GM12801 (cell line): ENCODE measurements around the gene SPATA2L.

Experiments
- CTCF ChIP-seq: IDR thresholded peaks from one replicate; pipeline ENCODE4 v1.5.1; 2011; ENCODE audit warnings: control low read depth; ENCODE audit not compliant: insufficient read length; ENCODE audit errors: extremely low read depth

Gene SPATA2L

DNA sequence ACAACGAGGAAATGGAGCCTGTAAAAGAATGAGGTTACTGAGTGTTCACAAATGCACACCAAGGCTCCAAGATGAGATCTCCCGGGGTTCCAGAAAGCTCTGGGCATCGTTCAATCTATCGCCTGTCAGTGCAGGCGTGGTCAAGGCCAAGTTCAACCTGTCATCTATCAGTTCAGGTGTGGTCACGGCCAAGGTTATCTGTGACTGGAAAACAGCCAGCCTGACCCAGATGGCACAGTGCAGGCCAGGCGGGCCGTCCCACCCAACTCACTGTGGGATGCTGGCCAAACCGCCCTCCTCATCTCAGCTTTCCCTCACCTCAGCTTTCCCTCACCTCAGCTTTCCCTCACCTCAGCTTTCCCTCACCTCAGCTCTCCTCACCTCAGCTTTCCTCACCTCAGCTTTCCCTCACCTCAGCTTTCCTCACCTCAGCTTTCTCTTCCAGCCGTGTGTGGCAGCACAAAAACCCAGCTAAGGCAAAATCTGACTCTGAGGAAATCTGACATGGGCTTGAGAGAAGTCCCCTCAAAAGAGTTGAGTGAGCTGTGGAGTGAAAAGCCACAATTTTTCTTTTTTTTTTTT is 46.4 kb downstream of the SPATA2L start:
- no peak for TF ChIP-seq CTCF

- no peak for TF ChIP-seq CTCF
Measured at GRCh38 chr16:89653656-89654295, 47.7 kb downstream of the SPATA2L start.

GRCh38 chr16:89651584-89651983 is 49.9 kb downstream of the SPATA2L start:
- no peak for TF ChIP-seq CTCF

DNA sequence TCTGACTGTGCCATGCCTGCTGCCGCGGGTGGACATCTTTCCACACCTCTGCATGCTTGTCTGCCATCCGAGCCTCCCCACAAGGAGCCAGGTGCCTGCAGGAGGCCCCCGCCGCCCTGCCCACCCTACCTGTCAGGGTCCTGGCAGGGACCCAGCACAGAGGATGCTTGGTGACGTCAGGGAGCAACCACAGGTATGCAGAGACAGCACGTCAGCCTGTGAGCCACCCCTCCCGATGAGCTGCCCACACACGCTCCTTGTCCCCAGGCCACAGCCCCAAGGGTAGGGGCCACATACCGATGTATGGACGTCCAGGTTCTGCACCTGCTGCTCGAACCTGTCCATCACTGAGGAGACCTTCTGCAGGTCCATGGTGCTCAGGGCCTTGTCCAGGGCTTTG is 54.6 kb downstream of the SPATA2L start:
- TF ChIP-seq CTCF = no peak
